Endothelial cell of umbilical vein (primary cell): Measurements from ENCODE around the gene CERK.

Experiments
- EZH2 ChIP-seq: IDR thresholded peaks from 2 replicates; pipeline ENCODE4 v1.6.1; 2012; ENCODE audit warnings: borderline replicate concordance, low read depth, mild to moderate bottlenecking, moderate library complexity, low read length, inconsistent platforms; ENCODE audit not compliant: severe bottlenecking
- TF ChIP-seq, protein P1 (sequence below), 2 donors: IDR thresholded peaks; 1 replicate in 1 of 2; 2 replicates in 1 of 2; pipeline ENCODE4 v1.5.1; 2011; ENCODE audit warnings: low read length in 2 of 2, mild to moderate bottlenecking in 2 of 2, moderate library complexity in 2 of 2, control low read depth in 1 of 2, inconsistent platforms in 1 of 2, low read depth in 1 of 2; ENCODE audit not compliant: insufficient read depth in 1 of 2; ENCODE audit errors: extremely low read depth in 1 of 2

DNA sequence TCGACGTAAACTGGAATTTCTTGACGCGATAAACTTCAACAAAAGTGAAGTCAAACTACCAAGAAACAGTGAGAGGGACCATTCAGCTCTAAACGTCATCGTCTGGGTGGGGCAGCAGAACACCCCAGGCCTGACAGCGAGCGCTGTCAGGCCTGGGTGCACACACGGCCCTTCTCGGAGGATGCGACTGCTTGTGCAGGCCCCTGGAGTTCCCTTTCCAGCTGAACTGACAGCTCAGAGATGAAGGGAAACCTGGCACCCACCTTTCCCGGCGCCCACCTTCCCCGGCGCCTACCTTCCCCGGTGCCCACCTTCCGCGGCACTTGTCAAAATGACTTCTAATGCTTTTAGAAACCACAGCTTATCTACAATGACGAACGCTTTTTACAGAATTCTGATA lies 47.9 kb downstream of the CERK start:
- TF ChIP-seq EZH2 = no peak
- TF ChIP-seq, protein P1, sequence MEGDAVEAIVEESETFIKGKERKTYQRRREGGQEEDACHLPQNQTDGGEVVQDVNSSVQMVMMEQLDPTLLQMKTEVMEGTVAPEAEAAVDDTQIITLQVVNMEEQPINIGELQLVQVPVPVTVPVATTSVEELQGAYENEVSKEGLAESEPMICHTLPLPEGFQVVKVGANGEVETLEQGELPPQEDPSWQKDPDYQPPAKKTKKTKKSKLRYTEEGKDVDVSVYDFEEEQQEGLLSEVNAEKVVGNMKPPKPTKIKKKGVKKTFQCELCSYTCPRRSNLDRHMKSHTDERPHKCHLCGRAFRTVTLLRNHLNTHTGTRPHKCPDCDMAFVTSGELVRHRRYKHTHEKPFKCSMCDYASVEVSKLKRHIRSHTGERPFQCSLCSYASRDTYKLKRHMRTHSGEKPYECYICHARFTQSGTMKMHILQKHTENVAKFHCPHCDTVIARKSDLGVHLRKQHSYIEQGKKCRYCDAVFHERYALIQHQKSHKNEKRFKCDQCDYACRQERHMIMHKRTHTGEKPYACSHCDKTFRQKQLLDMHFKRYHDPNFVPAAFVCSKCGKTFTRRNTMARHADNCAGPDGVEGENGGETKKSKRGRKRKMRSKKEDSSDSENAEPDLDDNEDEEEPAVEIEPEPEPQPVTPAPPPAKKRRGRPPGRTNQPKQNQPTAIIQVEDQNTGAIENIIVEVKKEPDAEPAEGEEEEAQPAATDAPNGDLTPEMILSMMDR (IDR thresholded peaks at IDR 0.05; ENCODE audit: extremely low read depth in 1 of 2, insufficient read depth in 1 of 2, low read depth in 1 of 2, low read length in 2 of 2) = no peak
